Activated CD8-positive, alpha-beta memory T cell treated with anti-CD3 and anti-CD28 coated beads, Interleukin-2, amount 50 U/mL, for 48 hours (primary cell): ENCODE results near the gene DDI2.

Source experiments
- DNase-seq: peaks from one replicate; pipeline ENCODE4 v3.0.0-alpha.2; 2020

The DDI2 gene

DNA sequence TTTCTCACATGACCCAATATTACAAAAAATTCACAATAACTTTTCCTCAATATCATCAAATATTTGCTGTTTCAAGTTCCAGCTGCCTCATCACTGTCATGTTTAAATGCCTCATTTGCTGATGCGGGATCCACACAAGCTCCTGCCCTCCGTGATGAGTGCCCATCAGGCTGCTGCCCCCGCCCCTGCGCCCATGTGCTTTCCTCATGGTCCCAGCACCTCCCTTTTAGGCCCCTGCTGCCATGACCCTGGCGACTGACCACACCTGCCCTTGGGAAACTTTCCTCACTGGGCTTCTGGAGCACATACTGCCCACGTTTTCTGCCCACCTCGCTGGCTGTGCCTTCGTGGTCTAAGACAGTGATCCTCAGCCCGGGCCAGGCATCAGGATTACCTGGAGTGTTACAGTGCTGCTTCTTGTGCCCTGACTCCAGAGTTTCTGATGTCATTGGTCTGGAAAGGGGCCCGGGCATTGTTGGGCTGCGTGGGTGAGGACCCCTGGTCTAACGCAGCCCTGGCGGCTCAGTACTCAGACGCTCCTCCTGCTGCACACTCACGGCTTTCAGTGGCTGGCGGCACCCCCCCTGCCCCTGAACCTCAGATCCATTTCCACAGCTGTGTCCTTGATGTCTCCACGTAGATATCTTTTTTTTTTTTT lies 87.4 kb downstream of the DDI2 start:
- no peak for DNase-seq

DNA sequence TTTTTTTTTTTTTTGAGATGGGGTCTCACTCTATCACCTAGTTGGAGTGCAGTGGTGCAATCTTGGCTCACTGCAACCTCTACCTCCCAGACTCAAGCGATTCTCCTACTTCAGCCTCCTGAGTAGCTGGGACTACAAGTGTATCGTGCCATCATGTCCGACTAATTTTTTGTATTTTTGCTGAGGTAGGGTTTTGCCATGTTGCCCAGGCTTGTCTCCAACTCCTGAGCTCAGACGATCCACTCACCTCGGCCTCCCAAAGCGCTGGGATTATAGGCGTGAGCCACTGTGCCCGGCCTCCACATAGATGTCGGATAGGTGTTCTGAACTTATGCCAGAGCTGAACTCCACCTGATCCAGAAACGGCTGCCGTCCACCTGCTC lies 87.9 kb downstream of the DDI2 start:
- no peak for DNase-seq

DNA sequence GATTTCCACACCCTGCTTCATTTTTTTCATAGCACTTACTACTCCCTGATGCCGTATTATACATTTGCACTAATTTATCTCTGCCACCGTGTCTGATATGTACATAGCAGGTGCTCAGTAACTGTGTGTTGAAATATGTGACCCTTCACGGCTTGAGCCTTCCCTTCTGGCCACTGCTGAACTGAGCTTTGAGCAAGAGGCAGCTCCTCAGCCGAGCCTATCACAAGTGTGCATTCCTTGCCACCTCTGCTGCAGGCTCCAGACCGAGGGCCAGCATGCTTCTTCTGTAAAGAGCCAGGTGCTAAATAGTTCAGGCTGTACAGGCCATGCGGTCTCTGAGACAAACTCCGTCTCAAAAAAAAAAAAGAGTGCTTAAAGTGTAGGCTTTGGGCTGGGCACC lies 89.5 kb downstream of the DDI2 start:
- DNase-seq: no peak

DNA sequence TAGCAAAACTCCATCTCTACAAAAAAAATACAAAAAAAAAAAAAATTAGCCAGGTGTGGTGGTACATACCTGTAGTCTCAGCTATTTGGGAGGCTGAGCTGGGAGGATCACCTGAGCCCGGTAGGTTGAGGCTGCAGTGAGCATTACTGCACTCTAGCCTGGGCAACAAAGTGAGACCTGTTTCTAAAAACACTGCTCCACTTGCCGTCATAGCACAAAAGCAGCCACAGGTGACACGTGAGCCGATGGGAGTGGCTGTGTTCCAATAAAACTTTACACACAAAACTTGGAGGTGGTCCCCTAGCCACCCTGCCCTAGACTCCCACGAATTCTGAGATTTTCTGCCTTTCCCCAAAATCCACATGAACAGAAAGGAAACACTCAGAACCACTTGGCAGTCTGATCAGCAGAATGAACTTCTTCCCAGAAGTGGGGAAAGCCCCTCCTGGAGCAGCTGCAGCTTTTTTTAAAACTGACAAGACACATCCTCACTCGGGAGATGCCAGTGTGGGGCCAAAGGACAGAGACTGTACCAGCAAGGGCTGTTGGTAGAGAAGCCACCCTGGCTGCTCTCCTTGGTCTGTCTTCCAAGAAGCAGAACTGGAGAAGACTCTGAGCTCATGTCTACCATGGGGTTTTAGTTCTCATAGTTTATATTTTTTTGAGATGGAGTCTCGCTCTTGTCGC lies 90.1 kb downstream of the DDI2 start:
- DNase-seq: no peak

DNA sequence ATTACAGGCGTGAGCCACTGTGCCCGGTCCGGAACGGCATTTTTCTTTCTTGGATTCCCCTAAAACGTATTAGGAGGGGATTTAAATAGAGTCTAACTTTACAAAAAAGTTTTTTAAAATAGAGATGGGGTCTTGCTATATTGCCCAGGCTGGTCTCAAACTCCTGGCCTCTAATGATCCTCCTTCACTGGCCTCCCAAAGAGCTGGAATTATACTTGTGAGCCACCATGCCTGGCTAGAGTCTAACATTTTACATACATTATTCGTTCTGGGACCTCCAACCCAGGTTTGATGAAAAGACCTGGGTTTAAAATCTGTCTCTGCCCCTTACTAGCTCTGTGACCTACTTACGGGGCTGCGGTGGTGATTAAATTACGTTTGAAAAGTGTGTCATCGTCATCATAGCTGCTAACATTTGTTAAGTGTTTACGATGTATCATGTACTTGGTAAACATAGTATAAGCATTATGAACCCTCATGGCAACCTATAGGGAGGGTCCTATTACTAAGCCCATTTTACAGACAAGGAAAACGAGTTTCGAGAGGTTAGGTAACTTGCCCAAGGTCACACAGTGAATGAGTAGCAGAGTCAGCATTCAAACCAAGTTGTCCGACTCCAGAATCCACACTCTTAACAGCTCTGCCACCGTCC lies 91.4 kb downstream of the DDI2 start:
- DNase-seq: no peak

DNA sequence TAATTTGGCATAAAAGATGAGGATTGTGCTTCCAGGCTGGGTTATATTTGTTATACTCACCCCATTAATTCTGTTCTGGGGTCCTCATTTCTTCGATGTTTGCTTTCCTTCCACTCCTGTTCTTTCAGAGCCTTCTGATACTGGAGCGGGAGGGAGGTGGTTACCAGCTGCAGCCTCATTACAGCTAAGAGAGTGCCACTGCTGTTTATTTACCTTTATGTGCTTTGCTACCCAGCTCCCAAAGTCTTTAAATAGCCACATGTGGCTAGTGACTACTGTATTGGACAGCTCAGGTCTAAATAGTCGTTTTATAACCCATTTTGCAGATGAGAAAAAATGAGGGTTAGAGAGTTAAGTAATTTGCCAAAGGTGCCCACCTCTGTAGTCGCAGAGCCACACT lies 92.0 kb downstream of the DDI2 start:
- no peak for DNase-seq

DNA sequence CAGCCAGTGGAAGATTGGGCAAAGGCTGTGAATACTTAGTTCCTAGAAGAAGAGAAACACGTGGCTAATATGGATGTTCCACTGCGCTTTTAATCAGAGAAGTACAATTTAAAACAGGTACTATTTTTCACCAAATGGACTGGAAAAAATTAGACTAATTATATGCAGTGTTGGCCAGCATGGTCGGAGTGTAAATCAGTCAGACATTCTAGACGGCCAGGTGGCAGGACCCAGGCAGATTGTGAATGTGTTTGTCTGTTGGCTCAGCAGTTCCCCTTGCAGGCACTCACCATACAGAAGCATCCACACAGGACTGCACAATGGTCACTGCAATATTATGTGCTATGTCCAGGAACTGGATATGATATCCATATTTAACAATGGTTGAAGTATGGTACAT lies 94.9 kb downstream of the DDI2 start:
- no peak for DNase-seq

DNA sequence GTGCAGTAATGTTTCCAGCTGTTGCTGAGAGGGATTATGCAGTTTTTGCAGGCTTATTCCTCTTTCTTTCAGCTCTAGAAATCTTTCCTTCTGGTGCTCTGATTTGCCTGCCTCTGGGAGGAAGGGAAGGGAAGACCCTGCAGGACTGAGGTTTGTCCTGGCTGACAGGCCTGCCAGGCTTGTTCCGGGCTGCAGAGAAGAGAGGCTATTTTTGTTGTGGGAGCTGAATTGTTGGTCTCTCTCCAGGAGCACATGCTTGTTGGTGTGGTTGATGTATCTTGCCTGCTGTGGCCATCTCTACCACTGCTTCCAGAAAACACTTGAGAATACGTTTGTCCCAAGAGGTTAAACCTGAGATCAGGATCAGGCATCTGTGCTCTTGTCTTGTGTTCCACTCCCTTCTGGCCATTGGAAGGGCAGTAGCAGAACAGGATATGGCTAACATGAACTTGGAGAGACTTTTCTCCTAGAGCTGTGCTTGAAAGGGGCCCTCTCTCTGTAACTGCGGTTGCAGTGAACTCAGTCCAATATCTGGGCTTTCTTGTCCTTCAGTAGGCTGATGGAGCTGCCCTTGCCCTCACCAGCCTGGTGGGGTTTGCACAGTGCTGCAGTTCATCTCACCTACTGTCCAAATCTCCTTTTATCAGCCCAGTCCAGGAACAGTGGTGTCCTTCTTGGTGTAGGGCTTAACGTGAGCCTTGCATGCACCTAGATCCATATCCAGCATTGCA lies 97.3 kb downstream of the DDI2 start:
- no peak for DNase-seq

DNA sequence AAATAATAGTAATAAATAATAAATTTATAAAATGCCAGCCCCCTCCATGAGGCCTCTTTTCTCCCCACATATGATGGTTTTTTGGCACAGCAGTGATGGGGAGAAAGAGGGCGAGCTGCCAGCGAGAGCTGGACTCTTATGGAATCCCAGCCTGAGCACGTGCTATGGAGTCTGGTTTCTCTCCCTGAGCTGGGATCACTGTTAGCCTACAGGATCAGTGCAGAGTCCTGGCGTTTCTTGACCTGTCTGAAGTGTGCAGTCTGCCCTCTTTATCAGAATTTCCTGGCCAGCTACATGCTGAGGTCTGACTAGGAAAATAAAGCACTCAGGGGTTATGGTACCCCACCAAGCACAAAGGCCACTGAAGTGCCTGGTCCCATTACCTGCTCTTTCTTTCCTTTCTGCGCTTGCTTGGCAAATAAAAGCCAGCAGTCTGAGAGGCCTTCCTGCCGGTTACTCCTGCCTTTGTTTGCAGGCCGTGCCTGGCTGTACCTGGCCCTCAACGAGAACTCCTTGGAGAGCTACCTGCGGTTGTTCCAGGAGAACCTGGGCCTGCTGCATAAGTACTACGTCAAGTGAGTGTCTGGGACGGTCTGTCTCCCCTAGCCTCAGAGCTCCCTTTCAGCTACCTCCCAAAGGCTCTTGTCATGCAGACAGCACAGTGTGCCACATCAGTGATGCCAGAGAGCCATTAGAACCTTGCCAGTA lies 100.3 kb downstream of the DDI2 start:
- DNase-seq: no peak

DNA sequence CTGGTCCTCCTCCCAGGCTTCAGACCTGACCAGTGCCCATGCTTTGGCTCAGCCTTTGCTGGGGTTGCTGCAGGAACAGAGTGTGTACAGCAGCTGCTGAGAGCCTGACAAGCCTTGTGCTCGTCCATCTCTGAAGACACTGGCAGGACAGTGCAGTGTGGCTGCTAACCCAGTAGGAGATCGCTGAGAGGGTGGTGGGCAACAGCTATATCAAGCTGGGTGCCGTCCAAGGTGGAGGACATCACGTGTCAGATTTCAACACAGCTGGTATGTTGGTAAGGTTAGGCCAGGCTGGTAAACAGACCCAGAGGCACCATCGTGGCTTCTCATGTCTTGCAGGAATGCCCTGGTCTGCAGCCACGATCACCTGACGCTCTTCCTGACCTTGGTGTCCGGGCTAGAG lies 100.9 kb downstream of the DDI2 start:
- DNase-seq: no peak
